HepG2 (cell line): ENCODE results near the gene HIPK2. TPM values are rescaled to one million over a fixed set of nuclear protein-coding genes. Genes with fewer than 3 reads are reported as not detected.

Source experiments
- ATAC-seq: fragments of 200-7000 bp; cut with Tn5 transposase; 3 replicates; pipeline ENCODE4 v1.9.1; 2020; ENCODE audit warnings: mild to moderate bottlenecking, moderate library complexity
- BruUV-seq: library from RNA; stranded (reverse); fragments of 400-500 nt; replicated peaks from 2 replicates; lab custom pipeline; 2021; lab: Mats Ljungman, UMichigan
- CTCF ChIA-PET: fragments of 300-600 bp; formaldehyde crosslinking; extraction: SDS; loops from one replicate; lab custom pipeline; 2021; ENCODE audit warnings: low total read pairs, inconsistent platforms, low intra/inter-chr PET ratio; lab: Yijun Ruan, JAX
- POLR2A ChIA-PET: fragments of 350-600 bp; sonication (Branson Sonifier 250); formaldehyde crosslinking; loops from one replicate; lab custom pipeline; 2020; ENCODE audit warnings: antibody characterized with exemption, inconsistent platforms; lab: Yijun Ruan, JAX
- DNase-seq: peaks from one replicate; pipeline ENCODE4 v3.0.0-alpha.2; 2015; ENCODE audit warnings: low spot score
- FAIRE-seq: peaks from 3 replicates; lab custom pipeline; 2011; peaks lifted over from hg19 to GRCh38; lab: Jason Lieb, UNC
- H2AFZ ChIP-seq: one replicate; pipeline ENCODE4 v1.6.1; 2011; ENCODE audit warnings: low read length, inconsistent platforms
- H3K27ac ChIP-seq: fragments of 300-600 bp; 3 replicates; pipeline ENCODE4 v1.8.0; 2011; ENCODE audit warnings: mixed run types, mild to moderate bottlenecking, mixed read lengths, low read length, inconsistent platforms; ENCODE audit not compliant: insufficient read depth; ENCODE audit errors: extremely low read length
- H3K27me3 ChIP-seq, 2 experiments: fragments of 200-600 bp in 1 of 2; 2 replicates in 1 of 2; 3 replicates in 1 of 2; pipeline versions ENCODE4 v1.6.0 to v1.8.0; 2011; ENCODE audit warnings: low read length in 2 of 2, mild to moderate bottlenecking in 2 of 2, moderate library complexity in 2 of 2, inconsistent platforms in 1 of 2; ENCODE audit not compliant: insufficient read depth in 2 of 2, control insufficient read depth in 1 of 2
- H3K36me3 ChIP-seq, 2 experiments: fragments of 200-600 bp in 1 of 2; replicated peaks in 1 of 2; 2 replicates in 1 of 2; 3 replicates in 1 of 2; pipeline versions ENCODE4 v1.5.1 to v1.8.0; 2011; ENCODE audit warnings: low read length in 2 of 2, inconsistent platforms in 1 of 2; ENCODE audit not compliant: insufficient read depth in 2 of 2, control insufficient read depth in 1 of 2
- H3K4me1 ChIP-seq: 2 replicates; pipeline ENCODE4 v1.5.1; 2012; ENCODE audit warnings: low read length, inconsistent platforms; ENCODE audit not compliant: insufficient read depth
- H3K4me2 ChIP-seq: 2 replicates; pipeline ENCODE4 v1.6.0; 2011; ENCODE audit warnings: low read depth, low read length, inconsistent platforms
- H3K4me3 ChIP-seq, 3 experiments: fragments of 200-600 bp in 1 of 3; sonication (generic), shearing (Covaris generic) in 1 of 3; replicated peaks in 1 of 3; 2 replicates each; pipeline ENCODE4 v1.5.1; 2011 to 2016; ENCODE audit warnings: low read length in 3 of 3, inconsistent platforms in 2 of 3, low read depth in 2 of 3, mild to moderate bottlenecking in 2 of 3, control low read depth in 1 of 3, mixed read lengths in 1 of 3; ENCODE audit not compliant: insufficient read depth in 1 of 3
- H3K79me2 ChIP-seq: one replicate; pipeline ENCODE4 v1.6.1; 2011; ENCODE audit warnings: low read length, inconsistent platforms; ENCODE audit not compliant: insufficient read depth
- H3K9ac ChIP-seq: 2 replicates; pipeline ENCODE4 v1.6.0; 2011; ENCODE audit warnings: mild to moderate bottlenecking, low read depth, low read length, inconsistent platforms; ENCODE audit not compliant: insufficient read depth
- H3K9me3 ChIP-seq: 2 replicates; pipeline ENCODE4 v1.5.1; 2012; ENCODE audit warnings: mild to moderate bottlenecking, low read length
- H4K20me1 ChIP-seq: 2 replicates; pipeline ENCODE4 v1.6.0; 2011; ENCODE audit warnings: inconsistent platforms, mild to moderate bottlenecking, low read length, moderate library complexity; ENCODE audit not compliant: insufficient read depth
- EZH2 ChIP-seq: conservative IDR thresholded peaks from 2 replicates; pipeline ENCODE4 v1.6.1; 2012; ENCODE audit warnings: mild to moderate bottlenecking, low read depth, low read length, moderate library complexity
- GATAD2A ChIP-seq: IDR thresholded peaks from 2 replicates; pipeline ENCODE4 v1.6.1; 2016
- GMEB2 ChIP-seq: IDR thresholded peaks from 2 replicates; pipeline ENCODE4 v1.6.1; 2016; ENCODE audit warnings: missing biosample characterization, missing genetic modification reagents, low read depth
- REST ChIP-seq, 2 experiments: IDR thresholded peaks; 2 replicates each; pipeline ENCODE4 v1.6.1; 2011 to 2012; ENCODE audit warnings: low read length in 2 of 2, borderline replicate concordance in 1 of 2, low read depth in 1 of 2, mild to moderate bottlenecking in 1 of 2, moderate library complexity in 1 of 2
- SCMH1 ChIP-seq: sonication (generic); formaldehyde crosslinking; IDR thresholded peaks from 2 replicates; pipeline ENCODE4 v1.9.0; 2021; ENCODE audit warnings: missing genetic modification reagents, mild to moderate bottlenecking, borderline replicate concordance
- ZHX2 ChIP-seq, 2 experiments: sonication (generic) in 1 of 2; formaldehyde crosslinking in 1 of 2; IDR thresholded peaks; 2 replicates each; pipeline versions ENCODE4 v1.6.1 to v1.9.0; 2014 to 2022; ENCODE audit warnings: antibody characterized with exemption in 1 of 2, borderline replicate concordance in 1 of 2, inconsistent platforms in 1 of 2, low read depth in 1 of 2, missing genetic modification reagents in 1 of 2
- ZNF263 ChIP-seq: sonication (generic); formaldehyde crosslinking; IDR thresholded peaks from 2 replicates; pipeline ENCODE4 v1.4.0; 2020; ENCODE audit warnings: missing genetic modification reagents
- WGBS: methylation state at CpG from one replicate; pipeline ENCODE4 v1.1.6; 2017; ENCODE audit warnings: low lambda C conversion rate; 5-methylcytosine and 5-hydroxymethylcytosine counted together
- in situ Hi-C: cut with HindIII; loops from 2 replicates; pipeline ENCODE4 v1.10.0; 2017; ENCODE audit warnings: low pct_unique_long_range_greater_than_20kb; ENCODE audit not compliant: extremely low pct_ligation_motif_present
- intact Hi-C: fragments of 100-400 bp; cut with micrococcal nuclease; formaldehyde crosslinking; loops from one replicate; pipeline ENCODE4 v1.10.0; 2022; ENCODE audit not compliant: unreplicated experiment
- polyA plus RNA-seq, 8 experiments: library from polyadenylated mRNA; depleted of rRNA in 3 of 8; stranded (reverse) in 7 of 8; unstranded in 1 of 8; fragments of >200 nt; fragmentation: Illumina TruSeq in 4 of 8; extraction: Trizol in 4 of 8; gene quantifications; 2 replicates each; pipeline versions ENCODE4 v1.2.1 to v1.2.3, GENCODE V29; 2011 to 2016; ENCODE audit warnings: low read depth in 4 of 8, missing spikeins in 1 of 8, mixed read lengths in 1 of 8; ENCODE audit not compliant: insufficient read depth in 1 of 8
- total RNA-seq, 5 experiments: library from RNA; depleted of rRNA; stranded (reverse); fragments of >200 nt; fragmentation: Illumina TruSeq; extraction: Trizol; gene quantifications; 2 replicates each; pipeline ENCODE4 v1.2.3, GENCODE V29; 2016; ENCODE audit warnings: low read depth in 1 of 5

The HIPK2 gene
- total and polyA plus RNA-seq, 2 of the 13 experiments (the other 11 are each of a cell fraction or from before 2014, with no cell fraction given): 14.4 to 20.2 TPM

GRCh38 chr7:139523968-139524815 is 253.6 kb downstream of the HIPK2 start (continued):
- no peak for TF ChIP-seq ZHX2 (IDR thresholded peaks at IDR 0.05; ENCODE audit: low read depth)
- TF ChIP-seq ZHX2 (CRISPR knock-in tag; IDR thresholded peaks at IDR 0.05; ENCODE audit: borderline replicate concordance): no peak

GRCh38 chr7:139523199-139523941 is 254.4 kb downstream of the HIPK2 start, which contains the start of gene CLEC2L:
CLEC2L (plus strand) TSS chr7:139523685; CDS start chr7:139523928, 243 bp downstream.
- H3K4me1 ChIP-seq: peaks cover 5% of the 10 kb centered on the region; the same call in 1 of the 2 replicates
- in situ Hi-C loops: no loop called here
- peak within 1 kb of the TSS; percentile 45 for H3K4me2 ChIP-seq
- H3K9ac ChIP-seq: no peak within 1 kb of the TSS
- no peaks in the 10 kb centered on the region for H3K9me3 ChIP-seq
- no peaks in the 10 kb centered on the region; the same call in 1 of the 2 replicates for H4K20me1 ChIP-seq
- TF ChIP-seq REST (IDR thresholded peaks at IDR 0.05; ENCODE audit: borderline replicate concordance in 1 of 2, low read depth in 1 of 2, low read length in 2 of 2) (no peak), SCMH1 (no peak), EZH2 (peak; percentile 98; the same call in 1 of the 2 replicates), ZNF263 (CRISPR knock-in tag) (peak; percentile 53; the same call in 1 of the 2 replicates), GATAD2A (no peak), GMEB2 (no peak)
- TF ChIP-seq, all 625 proteins: peak for 2
- 20% methylated on average over 18 of the region's 75 CpGs for WGBS
- Histone ChIP-seq H3K27me3 (peaks cover 0 to 55% of the 10 kb centered on the region in 2 experiments; a peak in 4 of 5 replicates), H3K79me2 (no peaks in the 10 kb centered on the region), H3K36me3 (no peaks in the 10 kb centered on the region), H2AFZ (no peak within 1 kb of the TSS), H3K4me3 (peak within 1 kb of the TSS in 2 of 3 experiments; percentile 12 to 40; a peak in 1 of 6 replicates), H3K27ac (no peak within 1 kb of the TSS)
- DNase-seq (no peak), ATAC-seq (peak; percentile 55), FAIRE-seq (no peak)
- ChIA-PET POLR2A (no interaction called here), CTCF (no interaction called here)
- intact Hi-C loops: no loop called here
- no TSS peak for BruUV-seq
